GM19240 (cell line): ENCODE measurements around the gene ZCCHC3.
"Not testable (repeated sequence)": the region's sequence is repeated elsewhere in the genome, so short reads cannot be mapped to it uniquely, and the experiment has no call there.

ENCODE experiments used
- DNase-seq: peaks from one replicate; pipeline ENCODE4 v3.0.0; 2011; ENCODE audit warnings: low spot score; ENCODE audit not compliant: insufficient read length

Gene ZCCHC3

GRCh38 chr20:297098-297924 lies at the start of gene ZCCHC3:
TSS of gene ZCCHC3 (plus strand) at chr20:297570. CDS start at chr20:297587, 17 bp downstream.
- DNase-seq = peak; percentile 70

GRCh38 chr20:251354-251753 lies 46.0 kb upstream of the ZCCHC3 start:
- DNase-seq = no peak

- no peak for DNase-seq
These were observed 44.6 kb upstream of the ZCCHC3 start for GRCh38 chr20:252801-253200.

- not testable (repeated sequence) for DNase-seq
These were observed 43.9 kb upstream of the ZCCHC3 start for GRCh38 chr20:253447-253846.

GRCh38 chr20:257419-257818 lies 40.0 kb upstream of the ZCCHC3 start, which contains the start of gene DEFB132:
TSS of gene DEFB132 (plus strand) at chr20:257724. CDS start at chr20:257779, 55 bp downstream.
- DNase-seq = no peak

- no peak for DNase-seq
These were observed 39.0 kb upstream of the ZCCHC3 start for GRCh38 chr20:258269-258858.

- DNase-seq = no peak
These were observed 38.4 kb upstream of the ZCCHC3 start for GRCh38 chr20:258963-259362.

GRCh38 chr20:259981-260380 lies 37.4 kb upstream of the ZCCHC3 start:
- no peak for DNase-seq

- no peak for DNase-seq
These were observed 33.7 kb upstream of the ZCCHC3 start for GRCh38 chr20:263701-264100.

GRCh38 chr20:266596-267562 lies 30.5 kb upstream of the ZCCHC3 start:
- peak; percentile 86 for DNase-seq

- no peak for DNase-seq
These were observed 26.9 kb upstream of the ZCCHC3 start for GRCh38 chr20:270517-270916.

- no peak for DNase-seq
These were observed 26.3 kb upstream of the ZCCHC3 start for GRCh38 chr20:271069-271468.

- no peak for DNase-seq
These were observed 25.8 kb upstream of the ZCCHC3 start for GRCh38 chr20:271528-271927.

- DNase-seq = no peak
These were observed 24.7 kb upstream of the ZCCHC3 start for GRCh38 chr20:272718-273117.

- no peak for DNase-seq
These were observed 23.5 kb upstream of the ZCCHC3 start for GRCh38 chr20:273884-274283.

- no peak for DNase-seq
These were observed 21.6 kb upstream of the ZCCHC3 start for GRCh38 chr20:275791-276190.

GRCh38 chr20:276620-277495 lies 20.5 kb upstream of the ZCCHC3 start:
- no peak for DNase-seq

GRCh38 chr20:277496-277781 lies 19.9 kb upstream of the ZCCHC3 start:
- DNase-seq = no peak

GRCh38 chr20:278181-278580 lies 19.2 kb upstream of the ZCCHC3 start:
- no peak for DNase-seq

GRCh38 chr20:278607-279571 lies 18.5 kb upstream of the ZCCHC3 start:
- no peak for DNase-seq
